Mesodermal cell (in vitro differentiated cells): ENCODE results near the gene CUTA.

Experiments used
- H3K27ac ChIP-seq: 2 replicates; pipeline ENCODE4 v1.7.0; 2013; ENCODE audit warnings: mild to moderate bottlenecking, low read depth, low read length, moderate library complexity; ENCODE audit not compliant: severe bottlenecking
- H3K36me3 ChIP-seq: 2 replicates; pipeline ENCODE4 v1.7.1; 2013; ENCODE audit warnings: mild to moderate bottlenecking, low read length, moderate library complexity; ENCODE audit not compliant: control insufficient read depth, insufficient read depth
- H3K4me1 ChIP-seq: one replicate; pipeline ENCODE4 v1.7.1; 2013; ENCODE audit warnings: mild to moderate bottlenecking, low read length; ENCODE audit not compliant: insufficient read depth, control insufficient read depth, poor library complexity, severe bottlenecking
- H3K4me3 ChIP-seq: 2 replicates; pipeline ENCODE4 v1.7.0; 2013; ENCODE audit warnings: low read length, control low read depth, mild to moderate bottlenecking; ENCODE audit not compliant: insufficient read depth, poor library complexity, severe bottlenecking; ENCODE audit errors: extremely low read depth
- H3K9me3 ChIP-seq: 2 replicates; pipeline ENCODE4 v1.7.1; 2013; ENCODE audit warnings: mild to moderate bottlenecking, low read length, moderate library complexity; ENCODE audit not compliant: control insufficient read depth
- WGBS, 2 experiments: methylation state at CpG; one replicate each; pipeline ENCODE4 v1.1.5; 2013; ENCODE audit warnings: missing lambda C conversion rate in 2 of 2; ENCODE audit not compliant: insufficient coverage in 2 of 2; 5-methylcytosine and 5-hydroxymethylcytosine counted together

The CUTA gene

GRCh38 chr6:33438978-33439594 is 21.2 kb upstream of the CUTA start:
- Histone ChIP-seq H3K4me3 (no peak overlapping the region), H3K27ac (no peak overlapping the region), H3K4me1 (no peaks in the 10 kb centered on the region), H3K9me3 (no peaks in the 10 kb centered on the region), H3K36me3 (peaks cover 93% of the 10 kb centered on the region)
- 92 to 94% methylated on average over 2 to 3 of the region's 3 CpGs for WGBS, 2 experiments

GRCh38 chr6:33437666-33438065 is 19.8 kb upstream of the CUTA start:
- no peaks in the 10 kb centered on the region for H3K9me3 ChIP-seq
- peaks cover 8% of the 10 kb centered on the region for H3K4me1 ChIP-seq
- WGBS, 2 experiments = 96 to 97% methylated on average over 16 of the region's 18 CpGs
- H3K4me3 ChIP-seq = no peak overlapping the region
- H3K36me3 ChIP-seq = peaks cover 79% of the 10 kb centered on the region
- H3K27ac ChIP-seq = no peak overlapping the region

- Histone ChIP-seq H3K27ac (no peak overlapping the region), H3K4me3 (no peak overlapping the region), H3K36me3 (peaks cover 53% of the 10 kb centered on the region), H3K9me3 (no peaks in the 10 kb centered on the region), H3K4me1 (peaks cover 32% of the 10 kb centered on the region)
- 87% methylated on average over 4 of the region's 4 CpGs; no CpG with 5 or more reads in 1 of the 2 experiments for WGBS, 2 experiments
Observed at GRCh38 chr6:33434961-33435360, 17.1 kb upstream of the CUTA start.

GRCh38 chr6:33433544-33434191 is 15.8 kb upstream of the CUTA start:
- peaks cover 45% of the 10 kb centered on the region for H3K4me1 ChIP-seq
- 8 to 28% methylated on average over 6 to 15 of the region's 17 CpGs for WGBS, 2 experiments
- H3K27ac ChIP-seq = peak overlapping the region; percentile 33
- peaks cover 41% of the 10 kb centered on the region for H3K36me3 ChIP-seq
- peak overlapping the region; percentile 0 for H3K4me3 ChIP-seq
- no peaks in the 10 kb centered on the region for H3K9me3 ChIP-seq

- Histone ChIP-seq H3K9me3 (no peaks in the 10 kb centered on the region), H3K36me3 (peaks cover 35% of the 10 kb centered on the region), H3K4me3 (no peak overlapping the region), H3K27ac (peak overlapping the region; percentile 13), H3K4me1 (peaks cover 46% of the 10 kb centered on the region)
- 75% methylated on average over 1 of the region's 1 CpG; no CpG with 5 or more reads in 1 of the 2 experiments for WGBS, 2 experiments
Observed at GRCh38 chr6:33433001-33433543, 15.2 kb upstream of the CUTA start.

GRCh38 chr6:33432546-33432945 is 14.6 kb upstream of the CUTA start:
- no peak overlapping the region for H3K4me3 ChIP-seq
- H3K4me1 ChIP-seq = peaks cover 46% of the 10 kb centered on the region
- H3K36me3 ChIP-seq = peaks cover 30% of the 10 kb centered on the region
- no peaks in the 10 kb centered on the region for H3K9me3 ChIP-seq
- H3K27ac ChIP-seq = no peak overlapping the region
- 44 to 46% methylated on average over 5 to 9 of the region's 10 CpGs for WGBS, 2 experiments

GRCh38 chr6:33431880-33432541 is 14.1 kb upstream of the CUTA start:
- H3K36me3 ChIP-seq = peaks cover 24% of the 10 kb centered on the region
- peaks cover 48% of the 10 kb centered on the region for H3K4me1 ChIP-seq
- H3K27ac ChIP-seq = peak overlapping the region; percentile 76
- H3K4me3 ChIP-seq = peak overlapping the region; percentile 20
- 29% methylated on average over 5 of the region's 12 CpGs; no CpG with 5 or more reads in 1 of the 2 experiments for WGBS, 2 experiments
- H3K9me3 ChIP-seq = no peaks in the 10 kb centered on the region

- peak overlapping the region; percentile 76 for H3K27ac ChIP-seq
- H3K36me3 ChIP-seq = peaks cover 17% of the 10 kb centered on the region
- H3K4me3 ChIP-seq = peak overlapping the region; percentile 20
- H3K9me3 ChIP-seq = no peaks in the 10 kb centered on the region
- WGBS, 2 experiments = 5 to 9% methylated on average over 2 to 9 of the region's 12 CpGs
- peaks cover 48% of the 10 kb centered on the region for H3K4me1 ChIP-seq
Observed at GRCh38 chr6:33430991-33431879, 13.3 kb upstream of the CUTA start.

GRCh38 chr6:33430334-33430733 is 12.4 kb upstream of the CUTA start:
- Histone ChIP-seq H3K4me1 (peaks cover 48% of the 10 kb centered on the region), H3K9me3 (no peaks in the 10 kb centered on the region), H3K36me3 (peaks cover 8% of the 10 kb centered on the region), H3K4me3 (no peak overlapping the region), H3K27ac (peak overlapping the region; percentile 67)
- WGBS, 2 experiments = 65 to 78% methylated on average over 2 of the region's 2 CpGs

GRCh38 chr6:33429750-33430052 is 11.8 kb upstream of the CUTA start:
- H3K36me3 ChIP-seq = peaks cover 1% of the 10 kb centered on the region
- peaks cover 51% of the 10 kb centered on the region for H3K4me1 ChIP-seq
- H3K9me3 ChIP-seq = no peaks in the 10 kb centered on the region
- WGBS, 2 experiments = no CpG with 5 or more reads among the region's 2 CpGs
- no peak overlapping the region for H3K4me3 ChIP-seq
- no peak overlapping the region for H3K27ac ChIP-seq
